NCI-H1417 treated with DMSO at 0.1 percent for 48 hours (cell line): ENCODE results near the gene KDM2A.
"Not testable (repeated sequence)": the region's sequence is repeated elsewhere in the genome, so short reads cannot be mapped to it uniquely, and the experiment has no call there.

Experiments
- DNase-seq: peaks from one replicate; lab custom pipeline; 2025; lab: John Stamatoyannopoulos, UW

Gene KDM2A

DNA sequence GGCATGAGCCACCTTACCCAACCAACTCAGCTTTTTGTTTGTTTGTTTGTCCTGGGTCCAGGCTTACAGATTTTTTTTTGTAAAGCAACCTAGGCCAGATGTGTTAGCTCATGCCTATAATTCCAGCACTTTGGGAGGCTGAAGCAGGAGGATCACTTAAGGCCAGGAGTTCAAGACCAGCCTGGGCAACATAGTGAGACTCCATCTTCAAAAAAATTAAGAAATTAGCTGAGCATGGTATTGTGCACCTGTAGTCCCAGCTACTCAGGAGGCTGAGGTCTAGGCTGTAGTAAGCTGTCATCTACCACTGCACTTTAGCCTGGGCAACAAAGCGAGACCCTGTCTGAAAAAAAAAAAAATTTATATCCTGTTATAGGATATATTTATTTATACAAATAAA is 118.5 kb downstream of the KDM2A start:
- DNase-seq: no peak

- no peak for DNase-seq
Measured at GRCh38 chr11:67238894-67239782, 120.1 kb downstream of the KDM2A start.

DNA sequence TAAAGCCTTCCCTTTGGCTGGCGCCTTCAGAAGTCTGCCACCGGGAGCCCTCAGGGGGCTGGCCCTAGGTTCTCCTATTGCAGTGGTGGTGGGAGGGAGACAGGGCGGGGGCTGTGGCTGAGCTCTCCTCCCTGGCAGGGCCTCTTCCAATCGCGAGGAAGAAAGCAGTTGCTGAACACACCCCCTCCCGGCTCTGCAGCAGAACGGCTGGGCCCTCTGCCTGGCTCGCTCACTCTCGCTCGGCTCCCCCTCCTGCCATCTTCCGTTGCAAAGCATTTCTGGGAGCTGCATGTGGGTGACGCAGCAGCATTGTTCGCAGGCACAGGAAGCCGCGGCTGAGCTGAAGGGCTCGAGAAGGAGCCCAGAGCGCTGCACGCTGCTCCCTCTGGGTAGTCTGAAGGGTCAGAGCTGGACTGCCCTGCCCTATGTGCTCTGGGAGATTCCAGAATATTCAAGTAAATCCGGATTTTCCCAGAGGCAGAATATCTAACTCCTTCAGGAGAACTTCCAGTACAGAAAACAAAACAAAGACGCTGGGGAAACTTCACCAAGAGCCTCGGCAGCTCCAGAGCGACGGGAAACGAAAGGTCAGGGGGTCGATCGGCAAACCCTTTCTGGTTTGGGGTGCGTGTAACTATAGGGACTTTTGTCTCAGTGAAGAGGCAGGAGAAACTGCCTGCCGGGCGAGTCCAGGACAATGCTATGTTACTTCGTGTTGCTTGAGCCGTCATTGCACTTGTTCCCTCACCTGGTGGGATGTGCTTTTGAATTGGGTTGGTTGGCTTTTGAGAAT is 120.9 kb downstream of the KDM2A start:
- peak; percentile 90 for DNase-seq

DNA sequence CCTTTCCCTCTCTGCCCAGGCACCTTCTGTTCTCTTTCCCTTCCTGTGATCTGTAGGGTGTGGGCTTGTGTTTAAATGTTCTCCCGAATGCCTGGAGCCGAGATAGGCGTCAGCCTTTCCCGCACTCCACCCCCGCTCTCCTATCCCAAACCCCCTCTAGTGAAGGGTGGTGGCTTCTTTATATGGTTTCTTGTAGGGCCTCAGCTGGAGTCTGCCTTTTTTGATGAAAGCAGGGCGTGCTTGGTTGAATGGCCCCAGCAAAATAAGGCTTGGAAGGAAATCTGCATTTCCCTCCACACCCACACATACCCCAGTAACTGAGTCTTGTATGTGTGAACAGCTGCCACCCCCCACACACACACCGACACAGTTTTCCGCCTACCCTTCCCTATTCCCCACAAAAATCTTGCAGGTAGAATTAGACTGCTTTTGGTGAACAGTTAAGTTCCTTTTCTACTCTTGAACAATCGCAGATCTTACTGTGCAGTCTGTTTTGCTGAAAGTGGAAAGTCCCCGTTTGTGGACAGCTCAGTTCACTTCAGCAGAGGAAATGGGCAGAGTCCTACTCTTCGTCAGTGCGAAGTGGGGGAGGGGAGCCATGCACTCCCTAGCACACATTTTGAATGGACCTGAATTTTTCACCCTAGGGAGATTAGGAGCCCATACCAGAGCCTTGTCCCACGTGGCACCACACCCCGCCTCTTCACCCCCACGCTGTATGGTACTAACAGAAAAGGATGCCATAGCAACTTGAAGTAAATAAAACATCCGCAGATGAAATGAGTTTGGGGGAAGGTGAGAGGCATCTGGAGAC is 121.7 kb downstream of the KDM2A start:
- no peak for DNase-seq

DNA sequence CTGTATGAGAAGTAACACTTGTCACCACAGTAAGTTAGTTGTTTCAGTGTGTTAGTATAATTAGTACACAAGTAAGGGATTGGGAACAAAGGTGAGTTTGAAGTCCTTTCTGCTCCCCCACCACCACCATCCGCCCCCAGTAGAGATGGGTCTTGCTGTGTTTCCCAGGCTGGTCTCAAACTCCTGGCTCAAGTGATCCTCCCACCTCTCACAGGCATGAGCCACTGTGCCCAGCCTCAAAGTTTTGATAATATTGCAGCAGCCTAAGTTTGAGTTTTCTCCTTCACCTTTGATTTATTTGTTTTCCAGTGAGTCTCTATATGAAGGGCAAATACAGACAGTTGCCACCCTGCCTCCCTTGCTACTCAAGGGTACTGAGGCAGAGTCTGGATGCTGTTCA is 123.5 kb downstream of the KDM2A start:
- no peak for DNase-seq

- DNase-seq: no peak
Measured at GRCh38 chr11:67243051-67243450, 124.0 kb downstream of the KDM2A start.

- DNase-seq: no peak
Measured at GRCh38 chr11:67245046-67245445, 126.0 kb downstream of the KDM2A start.

DNA sequence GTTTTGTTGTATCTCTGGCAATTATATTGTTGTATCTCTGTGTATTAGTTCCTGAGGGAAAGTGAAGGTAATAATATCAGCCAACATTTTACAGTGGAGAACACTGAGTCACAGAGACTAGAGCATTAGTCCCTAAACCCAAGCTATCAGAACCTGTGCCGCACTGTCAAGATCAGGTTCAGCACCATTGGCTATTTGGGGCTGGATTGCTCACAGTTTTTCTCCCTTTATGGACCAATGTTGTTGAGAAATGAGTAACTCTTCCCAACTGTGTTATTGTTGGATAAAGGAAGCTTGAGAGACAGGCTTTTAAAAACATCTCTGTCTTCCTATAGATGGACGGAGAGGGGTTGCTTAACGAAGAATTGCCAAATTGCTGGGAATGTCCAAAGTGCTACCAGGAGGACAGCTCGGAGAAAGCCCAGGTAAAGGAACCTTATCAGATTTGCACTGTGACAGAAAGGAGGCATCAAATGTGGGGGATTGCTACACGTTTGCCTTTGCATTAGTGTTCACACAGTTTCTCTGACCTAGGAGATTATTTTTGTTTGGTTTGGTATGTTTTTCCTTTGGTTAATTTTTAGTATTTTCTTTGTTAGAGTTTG is 129.0 kb downstream of the KDM2A start:
- DNase-seq: no peak

DNA sequence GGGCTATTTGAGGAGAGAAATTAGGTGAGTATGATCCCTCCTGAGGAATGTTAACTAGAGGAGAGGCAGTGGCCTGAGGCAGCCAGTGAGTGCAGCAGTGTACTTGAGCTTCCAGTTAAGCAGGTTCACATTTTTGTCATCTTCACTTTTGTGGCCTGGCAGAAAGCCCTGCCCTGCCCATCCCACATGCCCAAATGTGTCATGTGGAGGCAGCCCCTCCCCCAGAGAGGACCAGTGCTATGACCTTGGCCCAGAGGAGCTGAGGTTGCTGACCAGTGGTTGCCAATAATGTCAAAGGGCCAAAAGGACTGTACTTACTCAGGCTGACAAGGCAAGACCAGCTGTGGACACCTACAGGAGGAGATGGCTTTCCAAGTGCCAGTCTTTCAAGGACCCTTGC is 129.6 kb downstream of the KDM2A start:
- DNase-seq: no peak

DNA sequence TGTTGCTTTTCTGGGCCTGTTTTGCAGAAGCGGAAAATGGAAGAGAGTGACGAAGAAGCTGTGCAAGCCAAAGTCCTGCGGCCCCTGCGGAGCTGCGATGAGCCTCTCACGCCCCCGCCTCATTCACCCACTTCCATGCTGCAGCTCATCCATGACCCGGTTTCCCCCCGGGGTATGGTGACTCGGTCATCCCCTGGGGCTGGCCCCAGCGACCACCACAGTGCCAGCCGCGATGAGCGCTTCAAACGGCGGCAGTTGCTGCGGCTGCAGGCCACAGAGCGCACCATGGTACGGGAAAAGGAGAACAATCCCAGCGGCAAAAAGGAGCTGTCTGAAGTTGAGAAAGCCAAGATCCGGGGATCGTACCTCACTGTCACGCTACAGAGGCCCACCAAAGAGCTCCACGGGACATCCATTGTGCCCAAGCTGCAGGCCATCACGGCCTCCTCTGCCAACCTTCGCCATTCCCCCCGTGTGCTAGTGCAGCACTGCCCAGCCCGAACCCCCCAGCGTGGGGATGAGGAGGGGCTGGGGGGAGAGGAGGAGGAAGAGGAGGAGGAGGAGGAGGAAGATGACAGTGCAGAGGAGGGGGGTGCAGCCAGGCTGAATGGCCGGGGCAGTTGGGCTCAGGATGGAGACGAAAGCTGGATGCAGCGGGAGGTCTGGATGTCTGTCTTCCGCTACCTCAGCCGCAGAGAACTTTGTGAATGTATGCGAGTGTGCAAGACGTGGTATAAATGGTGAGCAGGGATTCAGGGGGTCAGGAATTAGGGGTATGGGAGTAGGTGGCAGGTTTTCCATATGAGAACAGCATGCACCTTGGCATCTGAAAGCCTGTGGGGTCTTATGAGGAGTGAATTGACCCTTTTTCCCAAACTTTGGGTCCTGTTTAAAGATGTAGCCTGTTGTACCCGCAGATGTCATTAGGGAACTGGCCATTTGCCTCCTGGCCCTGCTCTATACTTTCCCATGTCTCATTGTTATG is 131.3 kb downstream of the KDM2A start:
- DNase-seq: no peak

DNA sequence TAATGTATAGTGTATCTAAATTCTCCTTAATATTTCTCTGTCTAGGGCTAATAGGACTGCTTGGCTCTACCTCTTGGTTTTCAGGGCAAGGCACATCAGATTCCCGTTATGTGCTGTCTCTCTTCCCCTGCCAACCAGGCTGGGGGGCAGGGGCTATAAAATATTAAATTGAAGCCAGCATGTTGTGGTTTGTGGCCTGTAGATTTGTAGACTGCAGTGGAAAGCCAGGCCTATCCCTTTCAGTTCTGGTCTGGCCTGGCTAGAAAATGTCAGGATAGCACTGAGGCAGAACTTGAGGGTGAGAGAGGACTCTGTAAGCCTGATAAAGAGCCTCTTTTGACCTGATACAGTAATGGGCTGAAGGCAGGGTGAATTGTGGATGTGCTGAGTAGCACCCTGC is 132.8 kb downstream of the KDM2A start:
- no peak for DNase-seq

DNA sequence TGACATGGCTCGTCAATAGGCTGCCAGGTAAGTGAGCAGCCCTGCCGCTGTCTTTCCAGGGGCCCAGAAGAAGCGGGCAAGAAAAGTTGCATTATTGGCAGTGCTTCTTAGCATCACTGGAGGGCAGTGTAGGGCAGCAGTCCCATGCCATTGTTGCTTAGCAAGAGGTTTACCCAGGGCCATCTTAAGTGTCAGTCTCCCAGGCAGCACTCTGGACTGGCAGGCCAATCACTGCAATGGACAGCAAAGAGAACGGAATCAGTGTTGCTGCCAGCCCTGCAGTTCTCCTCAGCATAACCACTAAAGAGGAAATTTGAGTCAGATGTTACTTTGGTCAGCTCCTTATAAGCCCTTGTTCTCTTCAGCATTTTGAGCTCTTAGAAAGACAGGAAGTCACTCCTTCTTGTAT is 133.8 kb downstream of the KDM2A start:
- no peak for DNase-seq

DNA sequence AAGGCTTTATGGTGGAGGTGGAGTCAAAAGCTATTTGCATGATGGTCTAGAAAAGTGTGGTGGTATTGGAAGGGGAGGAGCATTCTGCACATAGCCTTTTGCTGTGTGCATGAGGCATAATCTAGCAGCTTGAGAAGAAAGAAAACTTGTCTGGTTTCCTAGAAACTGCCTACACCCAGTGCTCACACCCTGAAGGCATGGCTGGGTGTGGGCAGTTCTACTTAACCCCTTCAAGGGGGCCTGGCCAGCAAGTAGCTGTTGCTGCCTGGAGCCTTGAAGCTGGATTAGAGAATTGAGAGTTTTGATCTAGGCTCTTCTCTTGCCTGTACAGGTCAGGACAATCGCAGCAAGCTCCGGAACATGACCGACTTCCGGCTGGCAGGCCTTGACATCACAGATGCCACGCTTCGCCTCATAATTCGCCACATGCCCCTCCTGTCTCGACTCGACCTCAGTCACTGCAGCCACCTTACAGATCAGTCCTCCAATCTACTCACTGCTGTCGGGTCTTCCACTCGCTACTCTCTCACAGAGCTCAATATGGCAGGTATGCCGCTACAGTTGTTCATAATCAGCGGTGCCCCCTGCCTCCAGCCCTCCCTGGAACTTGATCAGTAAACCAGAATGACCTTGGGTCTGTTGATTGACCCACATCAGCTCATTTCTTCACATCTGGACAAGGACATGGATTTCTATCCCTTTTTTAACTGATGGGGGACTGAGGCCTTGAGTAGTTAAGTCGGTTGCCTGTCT is 135.0 kb downstream of the KDM2A start:
- DNase-seq: no peak

DNA sequence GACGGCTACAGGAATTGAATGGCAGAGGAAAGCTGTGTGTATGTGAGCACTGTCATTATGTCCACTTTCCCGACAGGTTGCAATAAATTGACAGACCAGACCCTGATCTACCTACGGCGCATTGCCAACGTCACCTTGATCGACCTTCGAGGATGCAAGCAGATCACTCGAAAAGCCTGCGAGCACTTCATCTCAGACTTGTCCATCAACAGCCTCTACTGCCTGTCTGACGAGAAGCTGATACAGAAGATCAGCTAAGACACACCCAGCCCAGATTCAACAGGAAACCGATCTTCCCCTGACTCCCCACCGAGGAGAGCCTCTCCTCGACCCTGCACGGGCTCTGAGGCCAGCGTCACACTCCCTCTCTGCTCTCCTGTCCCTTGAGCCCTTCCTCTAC is 135.7 kb downstream of the KDM2A start:
- DNase-seq: no peak

DNA sequence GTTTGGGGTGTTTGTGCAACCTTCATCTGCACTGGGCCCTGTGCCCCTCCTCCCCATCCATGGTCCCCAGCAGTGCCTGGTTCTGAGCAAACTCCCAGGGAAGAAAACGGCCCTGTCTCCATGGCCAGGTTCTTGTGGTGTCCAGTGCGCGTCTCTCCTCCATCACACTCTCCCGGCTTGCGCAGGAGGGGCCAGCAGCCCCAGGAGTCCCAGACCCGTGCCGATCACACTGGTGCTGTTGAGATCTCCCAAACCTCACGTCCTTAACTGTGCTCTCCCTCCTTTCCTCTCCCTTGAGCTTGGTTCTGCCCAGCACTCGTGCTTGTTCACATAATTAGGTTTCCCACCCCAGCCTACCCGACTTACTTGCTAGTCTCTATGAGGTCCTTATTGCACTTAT is 136.3 kb downstream of the KDM2A start:
- no peak for DNase-seq

- no peak for DNase-seq
Measured at GRCh38 chr11:67255864-67256263, 136.8 kb downstream of the KDM2A start.

GRCh38 chr11:67256477-67257135 is 137.5 kb downstream of the KDM2A start:
- no peak for DNase-seq

DNA sequence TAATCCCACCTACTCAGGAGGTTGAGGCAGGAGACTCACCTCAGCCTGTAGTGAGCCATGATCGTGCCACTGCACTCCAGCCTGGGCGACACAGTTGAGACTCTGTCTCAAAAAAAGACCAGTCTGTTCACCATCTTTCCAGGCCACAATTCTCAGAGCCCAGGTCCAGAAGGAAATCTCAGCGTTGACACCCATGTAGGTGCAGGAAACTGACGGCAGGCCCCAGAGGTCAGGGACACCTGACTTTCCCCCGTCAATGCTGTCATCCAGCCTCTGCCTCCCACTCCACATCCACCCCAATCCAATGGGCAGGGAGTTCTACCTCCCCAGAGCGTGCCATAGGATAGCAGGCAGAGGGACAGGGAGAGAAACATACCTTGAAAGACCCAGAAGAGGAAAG is 141.3 kb downstream of the KDM2A start:
- no peak for DNase-seq

- DNase-seq: not testable (repeated sequence)
Measured at GRCh38 chr11:67260885-67261639, 142.0 kb downstream of the KDM2A start.
